ENCODE measurements around the gene XDH.

XDH gene

DNA sequence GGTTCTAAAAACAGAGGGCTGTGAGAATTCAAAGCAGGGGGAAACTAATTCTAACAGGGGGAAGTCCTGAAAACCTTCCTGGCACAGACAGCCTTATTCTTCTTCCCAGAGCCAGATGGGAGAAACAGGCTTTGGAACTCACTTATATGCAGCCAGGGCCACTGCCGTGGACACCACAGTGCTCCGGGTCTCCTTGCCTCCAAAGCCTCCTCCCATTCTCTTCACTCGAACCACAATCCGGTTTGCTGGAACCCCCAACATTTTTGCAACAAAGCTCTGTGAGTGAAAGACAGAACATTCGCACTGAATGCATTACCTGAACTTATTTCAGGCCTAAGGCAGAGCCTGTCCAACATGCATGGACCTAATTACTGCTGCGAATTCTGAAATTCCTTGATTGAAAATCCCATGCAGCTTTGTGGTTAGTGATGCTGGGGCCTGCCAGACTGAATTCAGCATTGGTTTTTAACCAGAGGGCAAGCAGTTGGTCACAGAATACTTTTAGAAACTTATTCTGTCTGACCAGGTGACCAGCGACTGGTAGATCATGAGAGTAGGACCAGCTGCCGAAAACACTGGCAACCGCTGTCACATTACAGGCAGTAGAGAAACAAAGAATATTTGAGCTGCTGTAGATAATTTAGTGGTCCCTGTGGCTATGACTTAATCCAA is 48.6 kb downstream of the XDH start:
- H3K4me3 ChIP-seq (ENCODE audit: insufficient read depth, low read length, poor library complexity, severe bottlenecking) = no peak overlapping the region
- H4K20me1 ChIP-seq (ENCODE audit: low read depth, low read length) = no peaks in the 10 kb centered on the region
- H3K9me3 ChIP-seq (ENCODE audit: insufficient read depth, low read length) = no peaks in the 10 kb centered on the region
- no peaks in the 10 kb centered on the region for H3K9me2 ChIP-seq (replicated peaks; ENCODE audit: insufficient read depth, low read length)
- no peaks in the 10 kb centered on the region for H3K36me3 ChIP-seq (ENCODE audit: low read length)
- TF ChIP-seq EZH2phosphoT487 (conservative IDR thresholded peaks at IDR 0.05; ENCODE audit: low read length) = no peak
- H3K79me2 ChIP-seq (ENCODE audit: insufficient read depth, low read length) = no peaks in the 10 kb centered on the region
- H3K4me2 ChIP-seq (ENCODE audit: low read depth, low read length, poor library complexity, severe bottlenecking) = no peak overlapping the region
- no peaks in the 10 kb centered on the region for H3K27me3 ChIP-seq (ENCODE audit: low read length)
- no peaks in the 10 kb centered on the region for H3F3A ChIP-seq (ENCODE audit: insufficient read depth)
- H3K27ac ChIP-seq (ENCODE audit: low read depth, low read length) = no peak overlapping the region
- no peak overlapping the region for H3K9ac ChIP-seq (ENCODE audit: low read length)
- H2AFZ ChIP-seq (ENCODE audit: low read depth, low read length, severe bottlenecking) = no peak overlapping the region

DNA sequence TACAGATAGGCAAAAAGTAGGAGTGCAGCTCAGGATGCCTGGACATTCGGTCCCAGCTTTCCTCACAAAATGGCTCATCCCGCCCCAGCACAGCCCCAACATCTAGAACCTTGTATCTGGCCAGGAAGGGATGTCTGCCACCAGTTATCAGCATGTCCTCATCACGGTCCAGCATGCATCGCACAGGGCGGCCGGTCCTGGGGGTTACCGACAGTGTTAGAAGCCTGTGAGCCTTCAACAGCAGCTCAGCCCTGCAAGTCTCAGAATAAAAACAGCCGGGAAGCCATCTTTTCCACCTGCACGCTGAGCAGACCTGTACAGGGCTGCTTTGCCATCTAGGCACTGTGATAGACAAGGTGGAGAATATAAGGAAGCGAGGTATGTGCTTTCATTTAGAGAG is 49.2 kb downstream of the XDH start:
- Histone ChIP-seq H4K20me1 (ENCODE audit: low read depth, low read length) (no peaks in the 10 kb centered on the region), H3K4me2 (ENCODE audit: low read depth, low read length, poor library complexity, severe bottlenecking) (no peak overlapping the region), H3K27ac (ENCODE audit: low read depth, low read length) (no peak overlapping the region), H3F3A (ENCODE audit: insufficient read depth) (no peaks in the 10 kb centered on the region), H3K79me2 (ENCODE audit: insufficient read depth, low read length) (no peaks in the 10 kb centered on the region), H3K9ac (ENCODE audit: low read length) (no peak overlapping the region), H3K9me3 (ENCODE audit: insufficient read depth, low read length) (no peaks in the 10 kb centered on the region), H3K27me3 (ENCODE audit: low read length) (no peaks in the 10 kb centered on the region), H3K9me2 (replicated peaks; ENCODE audit: insufficient read depth, low read length) (no peaks in the 10 kb centered on the region), H3K4me3 (ENCODE audit: insufficient read depth, low read length, poor library complexity, severe bottlenecking) (no peak overlapping the region), H3K36me3 (ENCODE audit: low read length) (no peaks in the 10 kb centered on the region), H2AFZ (ENCODE audit: low read depth, low read length, severe bottlenecking) (no peak overlapping the region)
- TF ChIP-seq, protein P1, sequence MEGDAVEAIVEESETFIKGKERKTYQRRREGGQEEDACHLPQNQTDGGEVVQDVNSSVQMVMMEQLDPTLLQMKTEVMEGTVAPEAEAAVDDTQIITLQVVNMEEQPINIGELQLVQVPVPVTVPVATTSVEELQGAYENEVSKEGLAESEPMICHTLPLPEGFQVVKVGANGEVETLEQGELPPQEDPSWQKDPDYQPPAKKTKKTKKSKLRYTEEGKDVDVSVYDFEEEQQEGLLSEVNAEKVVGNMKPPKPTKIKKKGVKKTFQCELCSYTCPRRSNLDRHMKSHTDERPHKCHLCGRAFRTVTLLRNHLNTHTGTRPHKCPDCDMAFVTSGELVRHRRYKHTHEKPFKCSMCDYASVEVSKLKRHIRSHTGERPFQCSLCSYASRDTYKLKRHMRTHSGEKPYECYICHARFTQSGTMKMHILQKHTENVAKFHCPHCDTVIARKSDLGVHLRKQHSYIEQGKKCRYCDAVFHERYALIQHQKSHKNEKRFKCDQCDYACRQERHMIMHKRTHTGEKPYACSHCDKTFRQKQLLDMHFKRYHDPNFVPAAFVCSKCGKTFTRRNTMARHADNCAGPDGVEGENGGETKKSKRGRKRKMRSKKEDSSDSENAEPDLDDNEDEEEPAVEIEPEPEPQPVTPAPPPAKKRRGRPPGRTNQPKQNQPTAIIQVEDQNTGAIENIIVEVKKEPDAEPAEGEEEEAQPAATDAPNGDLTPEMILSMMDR (IDR thresholded peaks at IDR 0.05; ENCODE audit: insufficient read depth, low read length, poor library complexity, severe bottlenecking) = no peak
- TF ChIP-seq EZH2phosphoT487 (conservative IDR thresholded peaks at IDR 0.05; ENCODE audit: low read length) = no peak

DNA sequence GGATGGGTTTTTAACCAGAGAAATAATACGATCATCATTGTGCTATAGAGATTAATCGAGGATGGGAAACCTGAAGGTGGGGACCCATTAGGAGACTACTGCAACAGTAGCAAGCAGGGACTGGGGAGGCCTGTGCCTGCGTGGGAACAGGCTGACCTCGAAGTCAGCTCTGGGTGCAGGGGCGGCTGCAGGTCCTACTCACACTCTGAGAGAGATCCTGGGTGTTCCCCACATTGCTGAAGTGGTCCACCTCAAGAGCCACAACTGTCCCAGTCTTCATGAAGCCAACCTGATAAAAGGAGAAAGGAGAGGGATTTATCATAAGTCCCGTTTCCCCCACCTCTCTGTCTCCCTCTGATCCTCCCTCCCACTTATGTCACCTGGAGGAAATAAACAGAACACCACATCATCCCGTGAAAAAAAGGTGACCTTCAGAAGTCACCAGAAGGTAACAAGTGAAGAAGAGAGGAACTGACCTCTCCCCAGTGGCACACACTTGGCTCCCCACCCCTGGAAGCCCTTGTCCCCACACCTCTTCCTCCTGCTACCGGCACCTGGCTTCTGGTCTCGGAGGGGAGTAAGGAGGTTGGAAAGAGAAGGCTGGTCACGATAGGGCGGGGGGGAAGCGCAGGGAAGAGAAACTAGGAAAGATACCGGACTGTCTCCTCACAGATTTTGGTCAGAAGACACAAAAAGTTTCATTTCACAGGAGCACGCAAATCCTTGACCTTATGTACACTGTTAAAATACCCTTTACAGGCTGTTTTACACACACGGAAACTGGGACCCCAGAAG is 50.4 kb downstream of the XDH start:
- Histone ChIP-seq H4K20me1 (ENCODE audit: low read depth, low read length) (no peaks in the 10 kb centered on the region), H2AFZ (ENCODE audit: low read depth, low read length, severe bottlenecking) (no peak overlapping the region), H3K27ac (ENCODE audit: low read depth, low read length) (no peak overlapping the region), H3K4me3 (ENCODE audit: insufficient read depth, low read length, poor library complexity, severe bottlenecking) (no peak overlapping the region), H3K36me3 (ENCODE audit: low read length) (no peaks in the 10 kb centered on the region), H3K4me2 (ENCODE audit: low read depth, low read length, poor library complexity, severe bottlenecking) (no peak overlapping the region), H3K9ac (ENCODE audit: low read length) (no peak overlapping the region), H3K9me2 (replicated peaks; ENCODE audit: insufficient read depth, low read length) (no peaks in the 10 kb centered on the region), H3F3A (ENCODE audit: insufficient read depth) (no peaks in the 10 kb centered on the region), H3K79me2 (ENCODE audit: insufficient read depth, low read length) (no peaks in the 10 kb centered on the region), H3K27me3 (ENCODE audit: low read length) (no peaks in the 10 kb centered on the region), H3K9me3 (ENCODE audit: insufficient read depth, low read length) (no peaks in the 10 kb centered on the region)
- TF ChIP-seq EZH2phosphoT487 (conservative IDR thresholded peaks at IDR 0.05; ENCODE audit: low read length) = no peak
- TF ChIP-seq, protein P1 (IDR thresholded peaks at IDR 0.05; ENCODE audit: insufficient read depth, low read length, poor library complexity, severe bottlenecking) = no peak

DNA sequence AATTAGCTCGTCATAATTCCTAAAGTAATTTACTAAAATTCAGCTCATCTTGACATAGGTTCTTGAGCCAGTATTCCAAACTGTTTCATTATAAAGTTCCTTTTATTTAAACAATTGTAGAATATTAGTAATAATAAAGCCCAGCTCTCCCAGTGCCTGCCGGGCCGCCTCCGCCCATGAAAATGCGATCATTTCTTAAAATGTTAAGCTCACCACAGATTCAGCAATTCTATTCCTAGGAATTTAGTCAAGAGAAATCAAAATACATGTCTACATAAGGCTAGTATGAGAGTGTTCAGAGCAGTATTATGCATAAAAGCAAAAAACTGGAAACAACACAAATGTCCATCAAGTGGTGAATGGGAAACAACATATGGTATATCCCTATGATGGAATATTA is 52.0 kb downstream of the XDH start:
- no peak overlapping the region for H3K4me2 ChIP-seq (ENCODE audit: low read depth, low read length, poor library complexity, severe bottlenecking)
- H3K4me3 ChIP-seq (ENCODE audit: insufficient read depth, low read length, poor library complexity, severe bottlenecking) = no peak overlapping the region
- H3K9ac ChIP-seq (ENCODE audit: low read length) = no peak overlapping the region
- no peak for TF ChIP-seq EZH2phosphoT487 (conservative IDR thresholded peaks at IDR 0.05; ENCODE audit: low read length)
- TF ChIP-seq, protein P1 (IDR thresholded peaks at IDR 0.05; ENCODE audit: insufficient read depth, low read length, poor library complexity, severe bottlenecking) = no peak
- H4K20me1 ChIP-seq (ENCODE audit: low read depth, low read length) = no peaks in the 10 kb centered on the region
- no peak overlapping the region for H3K27ac ChIP-seq (ENCODE audit: low read depth, low read length)
- no peaks in the 10 kb centered on the region for H3K36me3 ChIP-seq (ENCODE audit: low read length)
- H3K79me2 ChIP-seq (ENCODE audit: insufficient read depth, low read length) = no peaks in the 10 kb centered on the region
- no peaks in the 10 kb centered on the region for H3F3A ChIP-seq (ENCODE audit: insufficient read depth)
- no peaks in the 10 kb centered on the region for H3K27me3 ChIP-seq (ENCODE audit: low read length)
- H2AFZ ChIP-seq (ENCODE audit: low read depth, low read length, severe bottlenecking) = no peak overlapping the region
- no peaks in the 10 kb centered on the region for H3K9me2 ChIP-seq (replicated peaks; ENCODE audit: insufficient read depth, low read length)
- H3K9me3 ChIP-seq (ENCODE audit: insufficient read depth, low read length) = no peaks in the 10 kb centered on the region
